Lung (tissue), 12 donors: Measurements from ENCODE around the gene KCNAB2. TPM values are rescaled to one million over a fixed set of nuclear protein-coding genes. Genes with fewer than 3 reads are reported as not detected.

ENCODE experiments used
- ATAC-seq: fragments of 200-7000 bp; cut with Tn5 transposase; one replicate; pipeline ENCODE4 v1.9.1; 2020; ENCODE audit warnings: moderate number of reproducible peaks; ENCODE audit not compliant: insufficient read depth, low FRiP score
- DNase-seq, 3 donors: peaks; one replicate each; pipeline ENCODE4 v3.0.0-alpha.2; 2013 to 2017
- H3K27ac ChIP-seq, 2 donors: one replicate each; pipeline ENCODE4 v1.5.1; 2013; ENCODE audit warnings: mild to moderate bottlenecking in 2 of 2, moderate library complexity in 2 of 2, control low read depth in 1 of 2, inconsistent platforms in 1 of 2, low read depth in 1 of 2, low read length in 1 of 2
- H3K27me3 ChIP-seq, 3 donors: one replicate each; pipeline ENCODE4 v1.5.1; 2013; ENCODE audit warnings: low read length in 2 of 3; ENCODE audit not compliant: control insufficient read depth in 3 of 3, insufficient read depth in 3 of 3
- H3K36me3 ChIP-seq, 4 donors: one replicate each; pipeline ENCODE4 v1.5.1; 2013; ENCODE audit warnings: low read length in 4 of 4, mild to moderate bottlenecking in 1 of 4, moderate library complexity in 1 of 4; ENCODE audit not compliant: control insufficient read depth in 4 of 4, insufficient read depth in 4 of 4
- H3K4me1 ChIP-seq, 5 donors: one replicate each; pipeline ENCODE4 v1.5.1; 2013; ENCODE audit warnings: low read length in 5 of 5, mild to moderate bottlenecking in 2 of 5, moderate library complexity in 1 of 5; ENCODE audit not compliant: control insufficient read depth in 5 of 5, insufficient read depth in 5 of 5
- H3K4me3 ChIP-seq: one replicate; pipeline ENCODE4 v1.5.1; 2013; ENCODE audit warnings: mild to moderate bottlenecking, control low read depth, moderate library complexity
- H3K9ac ChIP-seq, 2 donors: one replicate each; pipeline ENCODE4 v1.5.1; 2013; ENCODE audit warnings: low read length in 2 of 2, control low read depth in 1 of 2; ENCODE audit not compliant: insufficient read depth in 1 of 2
- H3K9me3 ChIP-seq, 4 donors: one replicate each; pipeline ENCODE4 v1.5.1; 2013; ENCODE audit warnings: low read length in 3 of 4, mild to moderate bottlenecking in 1 of 4, moderate library complexity in 1 of 4; ENCODE audit not compliant: control insufficient read depth in 4 of 4, insufficient read depth in 3 of 4
- WGBS, 2 donors: extraction: QIAGEN DNeasy Blood & Tissue Kit; methylation state at CpG; one replicate each; pipeline ENCODE4 v1.1.7; 2013; 5-methylcytosine and 5-hydroxymethylcytosine counted together
- polyA plus RNA-seq, 2 donors: library from polyadenylated mRNA; stranded (reverse); fragments of 200-250 nt; gene quantifications; one replicate each; pipeline ENCODE4 v1.2.1, GENCODE V29; 2013
- total RNA-seq, 2 donors: library from RNA; depleted of rRNA in 1 of 2; stranded (reverse); fragments of >200 nt in 1 of 2; gene quantifications; one replicate each; pipeline ENCODE4 v1.2.1, GENCODE V29; 2014 to 2021
- TF ChIP-seq, protein P1 (sequence below): IDR thresholded peaks from 2 replicates; pipeline ENCODE4 v1.5.1; 2012; ENCODE audit warnings: mild to moderate bottlenecking; ENCODE audit errors: control extremely low read depth, extremely low read depth
- donor health status: control.
- donor health status: control.
- donor health status: Bipolar disorder and iron deficiency.
- donor health status: healthy.
- donor health status: DM: yes; HTN: yes; CAD: no.

Gene KCNAB2
- total and polyA plus RNA-seq, 4 donors = 13.7 to 86.4 (median 45.5) TPM

GRCh38 chr1:6109688-6110087, 64.0 kb downstream of the KCNAB2 start:
- TF ChIP-seq, protein P1, sequence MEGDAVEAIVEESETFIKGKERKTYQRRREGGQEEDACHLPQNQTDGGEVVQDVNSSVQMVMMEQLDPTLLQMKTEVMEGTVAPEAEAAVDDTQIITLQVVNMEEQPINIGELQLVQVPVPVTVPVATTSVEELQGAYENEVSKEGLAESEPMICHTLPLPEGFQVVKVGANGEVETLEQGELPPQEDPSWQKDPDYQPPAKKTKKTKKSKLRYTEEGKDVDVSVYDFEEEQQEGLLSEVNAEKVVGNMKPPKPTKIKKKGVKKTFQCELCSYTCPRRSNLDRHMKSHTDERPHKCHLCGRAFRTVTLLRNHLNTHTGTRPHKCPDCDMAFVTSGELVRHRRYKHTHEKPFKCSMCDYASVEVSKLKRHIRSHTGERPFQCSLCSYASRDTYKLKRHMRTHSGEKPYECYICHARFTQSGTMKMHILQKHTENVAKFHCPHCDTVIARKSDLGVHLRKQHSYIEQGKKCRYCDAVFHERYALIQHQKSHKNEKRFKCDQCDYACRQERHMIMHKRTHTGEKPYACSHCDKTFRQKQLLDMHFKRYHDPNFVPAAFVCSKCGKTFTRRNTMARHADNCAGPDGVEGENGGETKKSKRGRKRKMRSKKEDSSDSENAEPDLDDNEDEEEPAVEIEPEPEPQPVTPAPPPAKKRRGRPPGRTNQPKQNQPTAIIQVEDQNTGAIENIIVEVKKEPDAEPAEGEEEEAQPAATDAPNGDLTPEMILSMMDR = no peak
- DNase-seq = no peak
- H3K4me3 ChIP-seq = no peak overlapping the region
- H3K9me3 ChIP-seq = no peaks in the 10 kb centered on the region
- H3K36me3 ChIP-seq = no peaks in the 10 kb centered on the region
- no peaks in the 10 kb centered on the region for H3K4me1 ChIP-seq
- no peak overlapping the region for H3K27ac ChIP-seq
- peaks cover 0 to 5% (median 0%) of the 10 kb centered on the region in 3 donors for H3K27me3 ChIP-seq
- no peak for ATAC-seq
- H3K9ac ChIP-seq = no peak overlapping the region
- 75 to 80% methylated on average over 21 to 24 of the region's 24 CpGs for WGBS, 2 donors

GRCh38 chr1:6110326-6110725, 64.6 kb downstream of the KCNAB2 start:
- no peak overlapping the region for H3K4me3 ChIP-seq
- no peak overlapping the region for H3K9ac ChIP-seq
- 65 to 85% methylated on average over 15 of the region's 15 CpGs for whole genome bisulfite sequencing, 2 donors
- peaks cover 0 to 4% (median 0%) of the 10 kb centered on the region in 3 donors for H3K27me3 ChIP-seq
- peaks cover 0 to 2% (median 0%) of the 10 kb centered on the region in 4 donors for H3K9me3 ChIP-seq
- ATAC-seq (no peak), DNase-seq (no peak)
- H3K27ac ChIP-seq = no peak overlapping the region
- TF ChIP-seq, protein P1 = no peak
- H3K4me1 ChIP-seq = no peaks in the 10 kb centered on the region
- no peaks in the 10 kb centered on the region for H3K36me3 ChIP-seq

GRCh38 chr1:6111571-6111970, 65.9 kb downstream of the KCNAB2 start:
- H3K27ac ChIP-seq = no peak overlapping the region
- no peak overlapping the region for H3K9ac ChIP-seq
- ATAC-seq = no peak
- H3K36me3 ChIP-seq = no peaks in the 10 kb centered on the region
- TF ChIP-seq, protein P1 = no peak
- no peaks in the 10 kb centered on the region for H3K4me1 ChIP-seq
- no peak overlapping the region for H3K4me3 ChIP-seq
- no peak for DNase-seq
- 81 to 87% methylated on average over 24 of the region's 24 CpGs for WGBS, 2 donors
- H3K9me3 ChIP-seq = peaks cover 0 to 6% (median 0%) of the 10 kb centered on the region in 4 donors
- H3K27me3 ChIP-seq = peaks cover 0 to 4% (median 0%) of the 10 kb centered on the region in 3 donors
